Fibroblast of lung (primary cell): ENCODE measurements around the gene FGD4.

Experiments
- CTCF ChIP-seq, 2 donors: IDR thresholded peaks in 1 of 2; conservative IDR thresholded peaks in 1 of 2; 1 replicate in 1 of 2; 2 replicates in 1 of 2; pipeline ENCODE4 v1.5.1; 2011 to 2012; ENCODE audit warnings: low read length in 2 of 2, control low read depth in 1 of 2, inconsistent platforms in 1 of 2, low read depth in 1 of 2, mild to moderate bottlenecking in 1 of 2
- EZH2 ChIP-seq: IDR thresholded peaks from 2 replicates; pipeline ENCODE4 v1.5.1; 2012; ENCODE audit warnings: low read length, control low read depth, mild to moderate bottlenecking; ENCODE audit errors: missing control alignments

- TF ChIP-seq CTCF (conservative IDR thresholded peaks at IDR 0.05 in 1 of 2, IDR thresholded peaks at IDR 0.05 in 1 of 2; ENCODE audit: low read depth in 1 of 2, low read length in 2 of 2) (no peak), EZH2 (no peak)
Observed at GRCh38 chr12:32450768-32451167, 51.4 kb downstream of the FGD4 start.
